Measurements from ENCODE around the gene SARS1. TPM values are rescaled to one million over a fixed set of nuclear protein-coding genes. Genes with fewer than 3 reads are reported as not detected.
A peak's percentile ranks its signal among the peaks of the same experiment; 100 is the strongest.

The SARS1 gene
- total and polyA plus RNA-seq, 2 of the 13 experiments (the other 11 are each of a cell fraction or from before 2014, with no cell fraction given), result 103 to 134 TPM

DNA sequence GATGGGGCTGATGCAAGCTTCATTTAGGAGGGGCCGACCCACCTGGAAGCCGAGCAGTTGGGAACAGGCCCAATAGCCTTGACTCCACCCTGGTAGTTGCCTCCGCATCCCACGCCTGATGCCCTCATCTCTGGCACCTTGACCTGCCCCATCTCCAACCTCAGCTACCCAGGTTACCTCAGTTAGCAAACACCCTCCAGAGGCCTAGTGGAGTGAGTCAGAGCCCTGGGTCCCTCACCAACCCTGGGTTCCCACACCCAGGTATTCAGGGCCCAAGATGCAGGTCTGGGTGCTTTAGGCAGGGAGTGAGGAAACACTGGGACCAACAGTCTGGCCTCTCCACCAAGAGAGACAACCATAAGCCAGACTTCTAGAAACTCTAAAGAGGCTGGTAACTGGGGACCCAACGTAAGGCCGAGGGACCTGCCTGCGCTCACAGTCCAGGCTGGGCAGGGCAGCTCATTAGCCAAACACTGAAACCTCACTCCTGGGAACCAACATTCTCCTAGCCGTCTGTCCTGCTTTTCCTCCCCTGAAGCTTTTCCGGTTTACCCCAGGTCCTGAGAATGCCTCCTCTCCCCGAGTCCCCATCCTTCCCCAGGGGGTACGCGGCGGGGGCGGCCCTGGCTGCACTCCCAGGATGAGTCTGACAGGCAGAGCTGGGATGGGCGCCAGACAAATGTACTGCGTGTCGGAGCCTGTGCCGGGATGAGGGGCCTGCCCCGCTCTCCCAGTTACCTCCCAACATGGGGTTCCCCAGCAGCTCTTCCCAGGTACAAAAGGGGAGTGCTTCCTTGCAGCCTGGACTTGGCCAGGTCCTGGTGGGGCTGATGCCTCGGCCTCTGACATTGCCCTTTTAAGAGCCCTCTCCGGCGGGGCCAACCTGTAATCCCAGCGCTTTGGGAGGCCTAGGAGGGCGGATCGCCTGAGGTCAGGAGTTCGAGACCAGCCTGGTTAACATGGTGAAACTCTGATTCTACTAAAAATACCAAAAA, 26.7 kb downstream of the SARS1 start (continued):
- TF ChIP-seq PTBP1 (IDR thresholded peaks at IDR 0.05; ENCODE audit: low read depth, low read length, poor library complexity, severe bottlenecking), result no peak
- TF ChIP-seq NFATC3 (CRISPR knock-in tag; IDR thresholded peaks at IDR 0.05), result 0 out of 2 replicates have a peak, but pooled peaks have one; percentile 68
- TF ChIP-seq, protein P1, sequence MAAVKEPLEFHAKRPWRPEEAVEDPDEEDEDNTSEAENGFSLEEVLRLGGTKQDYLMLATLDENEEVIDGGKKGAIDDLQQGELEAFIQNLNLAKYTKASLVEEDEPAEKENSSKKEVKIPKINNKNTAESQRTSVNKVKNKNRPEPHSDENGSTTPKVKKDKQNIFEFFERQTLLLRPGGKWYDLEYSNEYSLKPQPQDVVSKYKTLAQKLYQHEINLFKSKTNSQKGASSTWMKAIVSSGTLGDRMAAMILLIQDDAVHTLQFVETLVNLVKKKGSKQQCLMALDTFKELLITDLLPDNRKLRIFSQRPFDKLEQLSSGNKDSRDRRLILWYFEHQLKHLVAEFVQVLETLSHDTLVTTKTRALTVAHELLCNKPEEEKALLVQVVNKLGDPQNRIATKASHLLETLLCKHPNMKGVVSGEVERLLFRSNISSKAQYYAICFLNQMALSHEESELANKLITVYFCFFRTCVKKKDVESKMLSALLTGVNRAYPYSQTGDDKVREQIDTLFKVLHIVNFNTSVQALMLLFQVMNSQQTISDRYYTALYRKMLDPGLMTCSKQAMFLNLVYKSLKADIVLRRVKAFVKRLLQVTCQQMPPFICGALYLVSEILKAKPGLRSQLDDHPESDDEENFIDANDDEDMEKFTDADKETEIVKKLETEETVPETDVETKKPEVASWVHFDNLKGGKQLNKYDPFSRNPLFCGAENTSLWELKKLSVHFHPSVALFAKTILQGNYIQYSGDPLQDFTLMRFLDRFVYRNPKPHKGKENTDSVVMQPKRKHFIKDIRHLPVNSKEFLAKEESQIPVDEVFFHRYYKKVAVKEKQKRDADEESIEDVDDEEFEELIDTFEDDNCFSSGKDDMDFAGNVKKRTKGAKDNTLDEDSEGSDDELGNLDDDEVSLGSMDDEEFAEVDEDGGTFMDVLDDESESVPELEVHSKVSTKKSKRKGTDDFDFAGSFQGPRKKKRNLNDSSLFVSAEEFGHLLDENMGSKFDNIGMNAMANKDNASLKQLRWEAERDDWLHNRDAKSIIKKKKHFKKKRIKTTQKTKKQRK (IDR thresholded peaks at IDR 0.05; ENCODE audit: low read length), result no peak
- no peak for TF ChIP-seq WIZ (CRISPR knock-in tag; IDR thresholded peaks at IDR 0.05)
- TF ChIP-seq GABPB1 (CRISPR knock-in tag; IDR thresholded peaks at IDR 0.05), result peak; percentile 35; the same call in 1 of the 2 replicates
- 0 out of 2 replicates have a peak, but pooled peaks have one; percentile 23 for TF ChIP-seq TBX2 (CRISPR knock-in tag; IDR thresholded peaks at IDR 0.05; ENCODE audit: borderline replicate concordance)
- TF ChIP-seq ARNTL (CRISPR knock-in tag; IDR thresholded peaks at IDR 0.05), result no peak
- TF ChIP-seq NONO (IDR thresholded peaks at IDR 0.05), result no peak
- peak; percentile 58; the same call in 1 of the 2 replicates for TF ChIP-seq NONO (CRISPR knock-in tag; conservative IDR thresholded peaks at IDR 0.05)
- TF ChIP-seq SMARCC2 (IDR thresholded peaks at IDR 0.05), result no peak

Measured in HepG2 (cell line).